ENCODE results near the gene PYHIN1. TPM values are rescaled to one million over a fixed set of nuclear protein-coding genes. Genes with fewer than 3 reads are reported as not detected.
"Not testable (repeated sequence)": the region's sequence is repeated elsewhere in the genome, so short reads cannot be mapped to it uniquely, and the experiment has no call there.

The PYHIN1 gene
- total RNA-seq, 1 donor from 2014 or later = not detected

DNA sequence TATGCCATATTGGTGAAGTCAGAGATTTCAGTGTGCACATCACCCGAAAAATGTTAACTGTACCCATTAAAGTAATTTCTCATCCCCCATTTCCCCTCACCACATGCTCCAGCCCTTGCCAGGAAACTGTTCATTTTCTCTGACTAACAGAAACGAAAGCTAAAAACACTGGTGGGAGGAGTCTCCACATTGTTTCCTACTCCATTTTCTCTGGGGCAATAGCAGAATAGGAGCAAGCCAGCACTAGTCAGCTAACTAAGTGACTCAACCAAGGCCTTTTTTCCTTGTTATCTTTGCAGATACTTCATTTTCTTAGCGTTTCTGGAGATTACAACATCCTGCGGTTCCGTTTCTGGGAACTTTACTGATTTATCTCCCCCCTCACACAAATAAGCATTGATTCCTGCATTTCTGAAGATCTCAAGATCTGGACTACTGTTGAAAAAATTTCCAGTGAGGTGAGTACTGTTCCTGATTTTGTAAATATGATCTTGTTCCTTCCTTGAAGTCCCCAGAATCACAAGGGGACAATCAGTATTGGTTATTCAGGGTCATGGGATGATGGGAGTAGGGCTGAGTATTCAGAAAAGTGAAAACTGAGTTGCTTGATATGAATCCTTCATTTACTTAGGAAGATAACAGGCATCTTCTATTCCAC lies 78.5 kb downstream of the PYHIN1 start, which contains the start of gene IFI16:
Gene IFI16 (plus strand): TSS at position 204 of the 658 bp plus-strand sequence. CDS start 4,774 bp downstream, outside the sequence.
- intact Hi-C loops (cut with micrococcal nuclease) = no loop called here
- ATAC-seq (peak; percentile 92), DNase-seq (no peak)

DNA sequence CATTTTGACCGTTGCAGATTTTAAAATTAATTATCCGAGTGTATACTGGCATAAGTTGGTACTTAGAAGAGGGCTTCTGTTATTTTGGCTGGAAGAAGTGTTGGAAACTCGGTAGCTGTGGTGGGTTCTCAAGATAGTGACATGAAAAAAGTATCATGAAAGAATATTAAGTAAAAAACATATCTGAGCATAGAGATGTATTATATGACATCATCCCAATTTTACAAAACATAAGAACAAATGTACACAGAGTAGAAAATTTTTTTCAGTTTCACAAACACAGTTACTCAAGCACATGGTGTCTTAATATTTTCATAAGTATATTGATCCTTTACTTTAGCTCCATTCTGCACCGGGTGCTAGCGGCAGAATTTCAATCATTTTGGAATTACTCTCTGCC lies 79.0 kb downstream of the PYHIN1 start:
- ATAC-seq (no peak), DNase-seq (no peak)
- intact Hi-C loops (cut with micrococcal nuclease) = no loop called here

DNA sequence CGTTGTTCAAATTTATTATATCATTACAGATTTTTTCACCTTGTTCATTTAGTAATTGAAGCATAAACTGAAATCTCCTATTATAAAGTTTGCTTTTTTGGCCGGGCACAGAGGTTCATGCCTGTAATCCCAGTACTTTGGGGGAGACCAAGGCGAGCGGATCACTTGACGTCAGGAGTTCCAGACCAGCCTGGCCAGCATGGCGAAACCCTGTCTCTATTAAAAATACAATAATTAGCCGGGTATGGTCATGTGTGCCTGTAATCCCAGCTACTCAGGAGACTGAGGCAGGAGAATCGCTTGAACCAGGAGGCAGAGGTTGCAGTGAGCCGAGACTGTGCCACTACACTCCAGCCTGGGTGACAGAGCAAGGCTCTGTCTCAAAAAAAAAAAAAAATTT lies 79.6 kb downstream of the PYHIN1 start:
- DNase-seq; intact Hi-C loops (cut with micrococcal nuclease); ATAC-seq: not testable (repeated sequence)

DNA sequence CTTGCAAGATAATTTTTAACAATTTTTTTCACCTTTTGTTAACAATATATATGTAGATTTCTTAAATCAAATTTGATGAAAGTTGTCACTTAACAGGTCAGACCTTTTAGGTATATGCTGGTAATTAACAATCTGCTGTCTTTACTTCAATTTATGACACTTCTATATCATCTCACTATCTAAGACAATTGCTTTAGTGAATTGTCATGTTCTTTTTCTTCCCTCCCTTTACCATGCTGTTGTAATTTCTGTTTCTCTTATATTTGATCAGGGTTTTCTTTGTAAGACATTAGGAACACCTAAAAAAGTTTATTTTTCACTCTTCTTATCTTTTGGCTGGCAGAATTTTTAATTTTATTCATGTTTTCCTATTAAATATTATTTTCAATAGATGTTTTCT lies 80.4 kb downstream of the PYHIN1 start:
- intact Hi-C loops (cut with micrococcal nuclease) = no loop called here
- no peak for DNase-seq
- no peak for ATAC-seq

DNA sequence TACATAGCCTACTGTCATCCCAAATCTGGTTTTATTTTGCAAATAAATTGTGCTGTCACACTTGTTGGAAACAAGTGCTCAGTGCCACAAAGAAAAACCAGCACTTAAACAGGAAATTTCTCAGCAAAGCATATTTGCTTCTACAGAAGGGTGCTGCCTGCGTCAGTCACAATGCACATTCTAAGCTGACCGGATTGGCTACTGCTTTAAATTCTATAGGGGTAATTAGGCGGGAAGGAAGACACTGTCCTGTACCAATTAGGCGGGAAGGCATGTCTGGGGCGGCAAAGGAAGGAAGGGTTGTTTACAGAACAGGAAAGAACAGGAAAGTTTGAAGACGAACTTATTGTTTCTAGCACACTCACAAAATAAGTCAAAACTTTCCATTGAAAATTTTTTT lies 81.1 kb downstream of the PYHIN1 start:
- DNase-seq = no peak
- intact Hi-C loops (cut with micrococcal nuclease) = no loop called here

DNA sequence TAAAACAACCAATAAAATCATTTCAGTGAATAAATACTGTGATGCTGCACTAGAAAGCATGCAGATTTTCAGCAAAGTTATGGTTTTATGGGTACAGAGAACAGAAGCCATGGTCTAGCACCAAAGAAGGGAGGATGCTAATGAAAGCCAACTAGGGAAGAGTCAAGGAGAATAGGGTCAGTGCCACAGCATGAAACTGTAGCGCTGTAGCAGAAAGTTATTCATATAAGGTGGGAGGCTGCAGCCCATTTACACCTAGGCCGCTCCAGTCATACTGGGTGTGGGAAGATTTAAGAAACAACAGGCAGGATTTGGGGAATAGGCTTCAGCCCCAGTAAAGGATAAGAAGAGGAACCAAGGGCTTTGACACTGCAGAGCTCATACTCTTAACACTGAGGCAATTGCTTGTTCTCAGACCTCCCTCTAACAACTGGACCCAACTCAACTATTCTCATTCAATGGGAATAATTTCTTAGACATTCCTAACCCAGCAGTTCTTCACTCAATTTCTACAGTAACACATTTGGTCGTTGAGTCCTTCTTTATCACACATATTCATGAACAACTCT lies 82.7 kb downstream of the PYHIN1 start:
- no peak for DNase-seq
- ATAC-seq = no peak
- intact Hi-C loops (cut with micrococcal nuclease) = no loop called here

More for the DNA sequence above, 81.1 kb downstream of the PYHIN1 start:
- peak; percentile 10 for ATAC-seq

DNA sequence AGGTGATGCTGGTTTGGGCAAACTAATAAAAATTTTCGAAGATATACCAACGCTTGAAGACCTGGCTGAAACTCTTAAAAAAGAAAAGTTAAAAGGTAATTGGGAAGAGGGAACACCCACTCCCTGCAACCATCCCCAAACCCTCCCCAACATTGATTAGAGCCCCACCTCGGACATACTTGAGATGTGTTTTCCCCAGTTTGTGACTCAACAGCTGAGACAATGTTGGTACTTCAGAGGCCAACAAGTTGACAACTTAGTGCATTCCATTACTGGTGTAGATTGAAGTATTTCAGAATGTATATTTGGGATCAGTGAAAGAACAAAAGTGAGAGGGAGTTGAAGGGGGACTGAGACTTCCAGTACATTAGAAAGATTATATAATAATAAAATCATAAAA lies 83.5 kb downstream of the PYHIN1 start:
- no peak for DNase-seq
- intact Hi-C loops (cut with micrococcal nuclease) = no loop called here
- no peak for ATAC-seq

DNA sequence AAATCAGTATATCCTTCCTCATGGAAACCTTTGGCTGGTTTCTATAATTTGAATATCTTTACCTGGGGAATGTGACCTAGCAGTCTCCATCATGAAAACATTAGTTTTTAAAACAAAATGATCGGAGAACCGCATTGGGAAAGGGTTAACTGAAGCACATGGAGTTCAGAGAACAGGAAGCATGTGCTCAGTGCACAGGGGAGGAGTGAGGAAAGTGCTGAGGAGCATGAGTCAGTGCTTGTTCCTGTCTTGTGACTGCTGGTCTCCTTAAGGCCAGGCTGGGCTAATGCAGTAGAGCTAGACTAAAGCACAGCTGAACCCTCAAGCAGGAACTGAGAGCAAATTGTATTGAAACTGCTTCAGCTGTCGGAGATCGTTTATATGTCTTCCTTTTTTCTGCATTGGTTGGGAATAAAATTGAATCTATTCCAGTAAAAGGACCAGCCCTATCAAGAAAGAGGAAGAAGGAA lies 84.1 kb downstream of the PYHIN1 start:
- intact Hi-C loops (cut with micrococcal nuclease) = no loop called here
- peak; percentile 31 for DNase-seq

DNA sequence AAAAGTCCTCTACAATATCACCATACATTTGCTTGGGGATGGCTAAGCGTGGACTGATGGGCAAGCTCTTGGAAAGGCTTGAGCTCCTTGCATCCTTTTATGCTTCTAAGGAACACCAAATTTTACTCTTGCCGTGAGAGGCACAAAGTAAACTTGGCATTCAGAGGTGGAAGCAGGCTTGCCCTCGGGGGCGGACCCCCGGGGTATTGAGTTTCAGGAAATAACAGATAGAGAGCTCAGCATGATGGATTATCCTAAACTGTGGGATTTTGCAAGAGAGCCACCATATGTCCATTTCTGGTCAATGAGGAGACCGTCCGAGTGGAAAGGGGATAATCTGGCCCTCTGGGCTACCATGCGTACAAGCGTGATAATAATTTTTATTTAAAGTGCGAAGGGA lies 92.4 kb downstream of the PYHIN1 start:
- intact Hi-C loops (cut with micrococcal nuclease) = no loop called here
- ATAC-seq (no peak), DNase-seq (no peak)

More for the DNA sequence above, 84.1 kb downstream of the PYHIN1 start:
- peak; percentile 95 for ATAC-seq

DNA sequence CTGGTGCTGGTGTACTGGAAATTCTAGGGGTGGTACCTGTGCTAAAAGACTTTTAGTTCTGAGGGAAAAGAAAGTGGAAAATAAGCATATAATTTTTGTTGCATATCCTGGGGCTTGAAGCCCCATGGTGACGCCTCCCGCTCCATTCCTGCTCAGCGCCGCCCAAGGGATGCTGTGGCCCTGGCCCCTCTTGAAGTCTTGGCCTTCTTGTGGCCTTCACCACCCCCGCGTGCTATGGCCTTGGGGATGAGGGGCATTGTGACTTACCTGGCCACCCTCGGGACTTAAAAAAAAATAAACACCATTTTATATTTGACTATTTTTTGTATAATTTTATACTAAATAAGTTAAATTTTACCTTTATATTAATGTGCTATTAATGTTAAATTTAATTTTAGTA lies 93.7 kb downstream of the PYHIN1 start:
- DNase-seq (no peak), ATAC-seq (no peak)
- intact Hi-C loops (cut with micrococcal nuclease) = no loop called here

Other genes starting within 250 kb of the PYHIN1 start
- not detected for gene SPTA1, start 244.8 kb upstream of the PYHIN1 start, total RNA-seq
- not detected for gene OR6K2, start 230.9 kb upstream of the PYHIN1 start, total RNA-seq
- not detected for gene OR6K3, start 210.8 kb upstream of the PYHIN1 start, total RNA-seq
- gene OR6K6, start 176.8 kb upstream of the PYHIN1 start, total RNA-seq = not detected
- not detected for gene OR6N1, start 159.4 kb upstream of the PYHIN1 start, total RNA-seq
- gene OR6N2, start 150.3 kb upstream of the PYHIN1 start, total RNA-seq = not detected
- 4.9 TPM for gene MNDA, start 100.2 kb upstream of the PYHIN1 start, total RNA-seq
- gene IFI16, start 78.4 kb downstream of the PYHIN1 start, total RNA-seq = 24.2 TPM
- 0.57 TPM for gene AIM2, start 145.2 kb downstream of the PYHIN1 start, total RNA-seq
- gene CADM3, start 240.1 kb downstream of the PYHIN1 start, total RNA-seq = 4.8 TPM

Data from left ventricle myocardium superior (tissue), 1 donor.